GM21381 (cell line): Measurements from ENCODE around the gene LST1.
A peak's percentile ranks its signal among the peaks of the same experiment; 100 is the strongest.

Experiments
- ATAC-seq: cut with Tn5 transposase; IDR thresholded peaks from one replicate; pipeline ENCODE4 v1.9.1; 2021; ENCODE audit warnings: mild to moderate bottlenecking, moderate library complexity; ENCODE audit not compliant: unreplicated experiment

Gene LST1

GRCh38 chr6:31619805-31620585 is 33.9 kb downstream of the LST1 start:
- peak; percentile 80 for ATAC-seq

GRCh38 chr6:31620586-31621319 is 34.7 kb downstream of the LST1 start, which contains the start of gene PRRC2A:
TSS of gene PRRC2A (plus strand) at chr6:31620715. CDS start at chr6:31622790, 2,075 bp downstream.
- ATAC-seq = peak; percentile 50

- no peak for ATAC-seq
These were observed 35.4 kb downstream of the LST1 start for GRCh38 chr6:31621320-31621939.

GRCh38 chr6:31621991-31622390 is 35.9 kb downstream of the LST1 start:
- ATAC-seq = no peak

- no peak for ATAC-seq
These were observed 36.6 kb downstream of the LST1 start for GRCh38 chr6:31622684-31623091.

- ATAC-seq = no peak
These were observed 38.0 kb downstream of the LST1 start for GRCh38 chr6:31624070-31624469.

- no peak for ATAC-seq
These were observed 40.9 kb downstream of the LST1 start for GRCh38 chr6:31626952-31627351.

GRCh38 chr6:31627690-31628287 is 41.7 kb downstream of the LST1 start:
- ATAC-seq = no peak

GRCh38 chr6:31629014-31629413 is 42.9 kb downstream of the LST1 start:
- ATAC-seq = no peak

GRCh38 chr6:31630177-31630934 is 44.3 kb downstream of the LST1 start:
- ATAC-seq = no peak

GRCh38 chr6:31631209-31631608 is 45.1 kb downstream of the LST1 start:
- ATAC-seq = no peak

- ATAC-seq = no peak
These were observed 45.7 kb downstream of the LST1 start for GRCh38 chr6:31631681-31632278.

- ATAC-seq = no peak
These were observed 46.3 kb downstream of the LST1 start for GRCh38 chr6:31632279-31632946.

GRCh38 chr6:31633447-31633846 is 47.4 kb downstream of the LST1 start:
- ATAC-seq = no peak

GRCh38 chr6:31634131-31634530 is 48.1 kb downstream of the LST1 start:
- ATAC-seq = no peak

- ATAC-seq = no peak
These were observed 49.0 kb downstream of the LST1 start for GRCh38 chr6:31634969-31635575.

- ATAC-seq = no peak
These were observed 50.9 kb downstream of the LST1 start for GRCh38 chr6:31636698-31637596.
